IMR-90 (cell line): ENCODE results near the gene DLX2. TPM values are rescaled to one million over a fixed set of nuclear protein-coding genes. Genes with fewer than 3 reads are reported as not detected.

Experiments used
- ATAC-seq: fragments of 200-7000 bp; cut with Tn5 transposase; 2 replicates; pipeline ENCODE4 v1.9.1; 2020; ENCODE audit warnings: low read depth, mild to moderate bottlenecking, moderate library complexity
- BruUV-seq: library from RNA; stranded (reverse); fragments of 400-500 nt; replicated peaks from 2 replicates; lab custom pipeline; 2021; lab: Mats Ljungman, UMichigan
- CTCF ChIA-PET: fragments of 300-600 bp; formaldehyde crosslinking; extraction: SDS; loops from one replicate; lab custom pipeline; 2021; ENCODE audit warnings: antibody characterized with exemption; lab: Yijun Ruan, JAX
- POLR2A ChIA-PET: fragments of 300-600 bp; sonication (Branson Sonifier 250); formaldehyde crosslinking; loops from one replicate; lab custom pipeline; 2022; ENCODE audit warnings: antibody characterized with exemption; ENCODE audit not compliant: unreplicated experiment; lab: Charles Lee
- DNase-seq: peaks from one replicate; pipeline ENCODE4 v3.0.0; 2013
- H2AFZ ChIP-seq: replicated peaks from 2 replicates; pipeline ENCODE3; 2013; ENCODE audit warnings: low read length, mild to moderate bottlenecking; ENCODE audit not compliant: poor library complexity
- H2AK5ac ChIP-seq: 2 replicates; pipeline ENCODE4 v1.6.1; 2013; ENCODE audit warnings: low read depth, low read length, inconsistent platforms
- H2AK9ac ChIP-seq: replicated peaks from 2 replicates; pipeline ENCODE3; 2013; ENCODE audit warnings: mild to moderate bottlenecking, low read depth, low read length, moderate library complexity; ENCODE audit not compliant: poor library complexity
- H2BK120ac ChIP-seq: 2 replicates; pipeline ENCODE4 v1.6.1; 2013; ENCODE audit warnings: low read depth, low read length, inconsistent platforms
- H2BK15ac ChIP-seq: 3 replicates; pipeline ENCODE4 v1.6.1; 2013; ENCODE audit warnings: low read depth, low read length, inconsistent platforms
- H2BK20ac ChIP-seq: 2 replicates; pipeline ENCODE4 v1.6.1; 2013; ENCODE audit warnings: low read depth, mild to moderate bottlenecking, inconsistent platforms, low read length, moderate library complexity
- H2BK5ac ChIP-seq: 2 replicates; pipeline ENCODE4 v1.6.1; 2013; ENCODE audit warnings: mild to moderate bottlenecking, low read depth, low read length, inconsistent platforms; ENCODE audit not compliant: poor library complexity, severe bottlenecking
- H3K14ac ChIP-seq: replicated peaks from 2 replicates; pipeline ENCODE4 v1.6.1; 2013; ENCODE audit warnings: low read depth, low read length, inconsistent platforms
- H3K18ac ChIP-seq: 2 replicates; pipeline ENCODE4 v1.6.1; 2013; ENCODE audit warnings: low read depth, low read length, control low read depth
- H3K23ac ChIP-seq: 2 replicates; pipeline ENCODE4 v1.6.1; 2013; ENCODE audit warnings: low read depth, low read length, inconsistent platforms
- H3K27ac ChIP-seq: 2 replicates; pipeline ENCODE4 v1.5.1; 2013; ENCODE audit warnings: mild to moderate bottlenecking, control low read depth, low read length; ENCODE audit not compliant: insufficient read depth
- H3K27me3 ChIP-seq: 2 replicates; pipeline ENCODE4 v1.6.1; 2013; ENCODE audit warnings: low read length; ENCODE audit not compliant: control insufficient read depth, insufficient read depth
- H3K36me3 ChIP-seq: 2 replicates; pipeline ENCODE4 v1.6.1; 2013; ENCODE audit warnings: low read length, mixed read lengths; ENCODE audit not compliant: control insufficient read depth, insufficient read depth
- H3K4ac ChIP-seq: 2 replicates; pipeline ENCODE4 v1.6.1; 2013; ENCODE audit warnings: low read depth, low read length, inconsistent platforms
- H3K4me1 ChIP-seq: 2 replicates; pipeline ENCODE4 v1.6.1; 2013; ENCODE audit warnings: low read length, mixed read lengths; ENCODE audit not compliant: control insufficient read depth, insufficient read depth
- H3K4me2 ChIP-seq: 2 replicates; pipeline ENCODE4 v1.6.1; 2013; ENCODE audit warnings: low read depth, mild to moderate bottlenecking, control low read depth, low read length, moderate library complexity
- H3K4me3 ChIP-seq: 2 replicates; pipeline ENCODE4 v1.5.1; 2013; ENCODE audit warnings: low read depth, mild to moderate bottlenecking, control low read depth, low read length, moderate library complexity; ENCODE audit not compliant: insufficient read depth
- H3K56ac ChIP-seq: 2 replicates; pipeline ENCODE4 v1.6.1; 2013; ENCODE audit warnings: low read length, inconsistent platforms; ENCODE audit not compliant: insufficient read depth; ENCODE audit errors: extremely low read depth
- H3K79me1 ChIP-seq, 2 experiments: 2 replicates each; pipeline ENCODE4 v1.6.1; 2013; ENCODE audit warnings: low read length in 2 of 2, inconsistent platforms in 1 of 2, low read depth in 1 of 2
- H3K9ac ChIP-seq: 2 replicates; pipeline ENCODE4 v1.6.1; 2013; ENCODE audit warnings: low read depth, low read length, control low read depth
- H3K9me1 ChIP-seq: 2 replicates; pipeline ENCODE4 v1.6.1; 2013; ENCODE audit warnings: low read length, inconsistent platforms; ENCODE audit not compliant: insufficient read depth
- H3K9me3 ChIP-seq: 2 replicates; pipeline ENCODE4 v1.6.1; 2013; ENCODE audit warnings: low read length; ENCODE audit not compliant: control insufficient read depth, insufficient read depth
- H4K20me1 ChIP-seq: 2 replicates; pipeline ENCODE4 v1.6.1; 2013; ENCODE audit warnings: low read length, inconsistent platforms; ENCODE audit not compliant: insufficient read depth
- H4K5ac ChIP-seq: 2 replicates; pipeline ENCODE4 v1.6.1; 2013; ENCODE audit warnings: mild to moderate bottlenecking, low read depth, low read length, control low read depth
- H4K8ac ChIP-seq, 2 experiments: 2 replicates each; pipeline ENCODE4 v1.6.1; 2013; ENCODE audit warnings: low read depth in 2 of 2, low read length in 2 of 2, control low read depth in 1 of 2, inconsistent platforms in 1 of 2
- H4K91ac ChIP-seq: 2 replicates; pipeline ENCODE4 v1.6.1; 2013; ENCODE audit warnings: low read depth, low read length, inconsistent platforms; ENCODE audit not compliant: insufficient read depth
- BHLHE40 ChIP-seq: fragments of 150-350 bp; IDR thresholded peaks from 2 replicates; pipeline ENCODE4 v1.6.1; 2016; ENCODE audit warnings: mild to moderate bottlenecking, low read depth, low read length
- CEBPB ChIP-seq: IDR thresholded peaks from 2 replicates; pipeline ENCODE4 v1.6.1; 2012; ENCODE audit warnings: low read depth, low read length, improper control_type of control experiment
- CTCF ChIP-seq: conservative IDR thresholded peaks from 2 replicates; pipeline ENCODE4 v1.5.1; 2012; ENCODE audit warnings: mild to moderate bottlenecking, low read depth, low read length, improper control_type of control experiment
- ELK1 ChIP-seq: fragments of 150-350 bp; IDR thresholded peaks from 2 replicates; pipeline ENCODE4 v1.6.1; 2016; ENCODE audit warnings: low read depth, mild to moderate bottlenecking, low read length, moderate library complexity, borderline replicate concordance
- FOS ChIP-seq: fragments of 150-350 bp; IDR thresholded peaks from 2 replicates; pipeline ENCODE4 v1.6.1; 2016; ENCODE audit warnings: low read depth, low read length
- MAZ ChIP-seq: IDR thresholded peaks from 2 replicates; pipeline ENCODE4 v1.6.1; 2012; ENCODE audit warnings: low read depth, mild to moderate bottlenecking, low read length, improper control_type of control experiment, moderate library complexity, borderline replicate concordance
- MXI1 ChIP-seq: IDR thresholded peaks from 2 replicates; pipeline ENCODE4 v1.6.1; 2012; ENCODE audit warnings: low read depth, mild to moderate bottlenecking, low read length, moderate library complexity, borderline replicate concordance
- POLR2A ChIP-seq: IDR thresholded peaks from 2 replicates; pipeline ENCODE4 v1.6.1; 2012; ENCODE audit warnings: mild to moderate bottlenecking, low read depth, low read length
- RAD21 ChIP-seq: IDR thresholded peaks from 2 replicates; pipeline ENCODE4 v1.6.1; 2012; ENCODE audit warnings: low read length, improper control_type of control experiment
- RCOR1 ChIP-seq: IDR thresholded peaks from 2 replicates; pipeline ENCODE4 v1.6.1; 2012; ENCODE audit warnings: mild to moderate bottlenecking, low read length, improper control_type of control experiment; ENCODE audit not compliant: insufficient replicate concordance
- RFX5 ChIP-seq: IDR thresholded peaks from 2 replicates; pipeline ENCODE4 v1.8.0; 2012; ENCODE audit warnings: low read depth, mild to moderate bottlenecking, low read length, moderate library complexity
- SMC3 ChIP-seq: fragments of 150-350 bp; IDR thresholded peaks from 2 replicates; pipeline ENCODE4 v1.6.1; 2016; ENCODE audit warnings: low read depth, mild to moderate bottlenecking, antibody characterized with exemption, low read length, moderate library complexity
- USF2 ChIP-seq: fragments of 150-350 bp; IDR thresholded peaks from 2 replicates; pipeline ENCODE4 v1.6.1; 2017; ENCODE audit warnings: mild to moderate bottlenecking, antibody characterized with exemption, low read length, low read depth
- WGBS, 2 experiments: methylation state at CpG; one replicate each; pipeline versions ENCODE4 v1.1.5 to v1.1.7; 2013; ENCODE audit warnings: missing lambda C conversion rate in 2 of 2; ENCODE audit not compliant: insufficient read length in 1 of 2; ENCODE audit errors: extremely low coverage in 2 of 2; 5-methylcytosine and 5-hydroxymethylcytosine counted together
- dilution Hi-C: fragments of 300-500 bp; cut with HindIII; formaldehyde crosslinking; loops from one replicate; pipeline ENCODE4 v1.14.3; 2018; ENCODE audit warnings: low sequenced_read_pairs; ENCODE audit not compliant: unreplicated experiment
- in situ Hi-C: fragments of 300-500 bp; cut with MboI; formaldehyde crosslinking; loops from 3 replicates; pipeline ENCODE4 v1.14.3; 2019; ENCODE audit warnings: low sequenced_read_pairs, inconsistent platforms, mixed read lengths
- intact Hi-C: fragments of 100-400 bp; cut with micrococcal nuclease; formaldehyde crosslinking; loops from 2 replicates; pipeline ENCODE4 v1.10.0; 2022
- polyA plus RNA-seq, 3 experiments: library from polyadenylated mRNA; depleted of rRNA; stranded (reverse); fragments of >200 nt; gene quantifications; 2 replicates each; pipeline ENCODE4 v1.2.3, GENCODE V29; 2012; ENCODE audit warnings: low replicate concordance in 1 of 3
- total RNA-seq: library from RNA; depleted of rRNA; stranded (reverse); fragments of >200 nt; gene quantifications from 2 replicates; pipeline ENCODE4 v1.2.3, GENCODE V29; 2012

DLX2 gene
- total and polyA plus RNA-seq, 2 of the 4 experiments (the other 2 are of a cell fraction) = 0.38 TPM; not detected in 1

- Histone ChIP-seq H4K5ac (peak overlapping the region; percentile 50), H3K4me3 (no peak overlapping the region), H2AK9ac (no peak overlapping the region), H2BK15ac (peak overlapping the region; percentile 98), H4K20me1 (no peaks in the 10 kb centered on the region; the same call in 1 of the 2 replicates), H3K27ac (no peak overlapping the region), H3K9me3 (no peaks in the 10 kb centered on the region), H2BK120ac (peak overlapping the region; percentile 71), H4K91ac (peak overlapping the region; percentile 89), H3K27me3 (peaks cover 18% of the 10 kb centered on the region), H2BK5ac (peak overlapping the region; percentile 77), H3K14ac (peak overlapping the region; percentile 41; the same call in 1 of the 2 replicates), H3K56ac (no peak overlapping the region), H4K8ac (peak overlapping the region; percentile 59 to 73; a peak in 2 of 4 replicates), H3K4ac (peak overlapping the region; percentile 75), H2AFZ (peak overlapping the region; percentile 96), H2BK20ac (peak overlapping the region; percentile 81), H3K9ac (no peak overlapping the region), H3K23ac (peak overlapping the region; percentile 39), H3K79me1 (no peaks in the 10 kb centered on the region), H3K18ac (peak overlapping the region; percentile 51; the same call in 1 of the 2 replicates), H3K36me3 (no peaks in the 10 kb centered on the region), H2AK5ac (peak overlapping the region; percentile 80), H3K4me2 (peak overlapping the region; percentile 84), H3K4me1 (peaks cover 14% of the 10 kb centered on the region), H3K9me1 (peaks cover 5% of the 10 kb centered on the region)
- dilution Hi-C loops = no loop called here
- ChIA-PET CTCF (interaction anchor here (1.4 kb wide), 1 partner anchor 525 kb away, joined by 4 read pairs; no protein-coding TSS in a partner anchor), POLR2A (no interaction called here)
- BruUV-seq = no TSS peak
- ATAC-seq (no peak), DNase-seq (no peak)
- WGBS, 2 experiments = no CpG with 5 or more reads among the region's 1 CpG
- in situ Hi-C loops = no loop called here
- intact Hi-C loops = no loop called here
- TF ChIP-seq USF2 = no peak
- TF ChIP-seq CTCF = no peak
- no peak for TF ChIP-seq BHLHE40
- no peak for TF ChIP-seq RCOR1
- TF ChIP-seq ELK1 = no peak
- no peak for TF ChIP-seq RAD21
- no peak for TF ChIP-seq POLR2A
- TF ChIP-seq FOS = no peak
- TF ChIP-seq MAZ = no peak
- no peak for TF ChIP-seq MXI1
- no peak for TF ChIP-seq CEBPB
- TF ChIP-seq SMC3 = no peak
- no peak for TF ChIP-seq RFX5
Measured at GRCh38 chr2:172098287-172098649, 4.4 kb downstream of the DLX2 start.
